G401.6 (cell line): ENCODE measurements around the gene ATF7IP2.
A peak's percentile ranks its signal among the peaks of the same experiment; 100 is the strongest.
"Not testable (repeated sequence)": the region's sequence is repeated elsewhere in the genome, so short reads cannot be mapped to it uniquely, and the experiment has no call there.

Source experiments
- FAIRE-seq: peaks from 2 replicates; lab custom pipeline; 2012; peaks lifted over from hg19 to GRCh38; lab: Jason Lieb, UNC

ATF7IP2 gene

DNA sequence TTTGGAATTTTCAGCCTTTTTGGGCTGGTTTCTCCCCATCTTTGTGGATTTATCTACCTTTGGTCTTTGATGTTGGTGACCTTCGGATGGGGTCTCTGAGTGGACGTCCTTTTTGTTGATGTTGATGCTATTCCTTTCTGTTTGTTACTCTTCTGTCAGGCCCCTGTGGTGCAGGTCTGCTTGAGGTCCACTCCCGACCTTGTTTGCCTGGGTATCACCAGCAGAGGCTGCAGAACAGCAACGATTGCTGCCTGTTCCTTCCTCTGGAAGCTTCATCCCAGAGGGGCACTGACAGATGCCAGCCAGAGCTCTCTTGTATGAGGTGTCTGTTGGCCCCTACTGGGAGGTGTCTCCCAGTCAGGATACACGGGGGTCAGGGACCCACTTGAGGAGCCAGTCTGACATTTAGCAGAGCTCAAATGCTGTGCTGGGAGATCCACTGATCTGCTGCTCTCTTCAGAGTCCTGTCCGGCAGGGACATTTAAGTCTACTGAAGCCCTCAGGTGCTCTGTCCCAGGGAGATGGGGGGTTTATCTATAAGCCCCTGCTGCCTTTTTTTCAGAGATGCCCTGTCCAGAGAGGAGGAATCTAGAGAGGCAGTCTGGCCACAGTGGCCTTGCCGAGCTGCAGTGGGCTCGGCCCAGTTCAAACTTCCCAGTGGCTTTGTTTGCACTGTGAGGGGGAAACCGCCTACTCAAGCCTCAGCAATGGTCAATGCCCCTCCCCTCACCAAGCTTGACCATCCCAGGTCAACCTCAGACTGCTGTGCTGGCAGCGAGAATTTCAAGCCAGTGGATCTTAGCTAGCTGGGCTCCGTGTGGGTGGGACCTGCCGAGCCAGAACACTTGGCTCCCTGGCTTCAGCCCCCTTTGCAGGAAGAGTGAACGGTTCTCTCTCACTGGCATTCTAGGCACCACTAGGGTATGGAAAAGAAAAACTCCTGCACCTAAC lies 66.6 kb downstream of the ATF7IP2 start:
- not testable (repeated sequence) for FAIRE-seq

DNA sequence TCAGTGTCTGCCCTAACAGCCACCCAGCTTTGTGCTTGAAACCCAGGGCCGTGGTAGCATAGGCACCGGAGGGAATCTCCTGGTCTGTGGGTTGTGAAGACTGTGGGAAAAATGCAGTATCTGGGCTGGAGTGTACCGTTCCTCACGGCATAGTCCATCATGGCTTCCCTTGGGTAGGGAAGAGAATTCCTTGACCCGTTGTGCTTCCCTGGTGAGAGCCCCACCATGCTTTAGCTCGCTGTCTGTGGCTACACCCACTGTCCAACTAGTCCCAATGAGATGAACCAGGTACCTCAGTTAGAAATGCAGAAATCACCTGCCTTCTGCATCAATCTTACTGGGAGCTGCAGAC lies 67.3 kb downstream of the ATF7IP2 start:
- no peak for FAIRE-seq

DNA sequence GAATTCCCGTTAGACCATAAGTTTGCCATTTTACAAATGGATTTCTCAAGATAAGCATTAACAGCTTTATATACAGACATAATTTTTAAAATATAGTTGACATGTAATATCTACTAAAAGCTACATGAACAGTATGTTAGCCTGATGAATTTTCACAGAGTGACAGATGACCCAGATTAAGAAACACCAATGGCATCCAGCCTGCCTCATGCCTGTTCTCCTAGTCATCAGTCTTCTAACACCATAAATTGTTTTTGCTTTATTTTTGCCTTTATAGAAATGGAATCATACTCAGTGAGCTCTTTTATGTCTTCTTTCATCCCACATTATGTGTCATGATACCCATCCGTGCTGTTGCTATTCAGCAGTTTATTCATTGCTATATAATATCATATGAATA lies 80.0 kb downstream of the ATF7IP2 start:
- FAIRE-seq: no peak

DNA sequence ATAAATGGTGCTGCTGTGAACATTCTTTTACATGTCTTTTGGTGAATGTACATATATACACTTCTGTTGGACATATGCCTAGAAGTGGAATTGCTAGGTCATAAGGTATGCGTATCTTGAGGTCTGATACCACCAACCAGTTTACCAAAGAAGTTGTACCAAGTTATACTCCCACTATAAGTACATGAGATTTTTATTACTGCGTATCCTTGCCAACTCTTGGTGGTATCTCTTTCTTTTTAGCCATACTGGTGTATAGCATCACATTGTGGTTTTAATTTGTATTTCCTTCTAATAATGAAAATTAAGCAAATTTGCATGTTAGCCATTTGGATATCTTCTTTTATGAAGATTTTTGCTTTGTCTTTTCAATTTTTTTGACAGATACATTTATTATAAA lies 80.5 kb downstream of the ATF7IP2 start:
- no peak for FAIRE-seq

DNA sequence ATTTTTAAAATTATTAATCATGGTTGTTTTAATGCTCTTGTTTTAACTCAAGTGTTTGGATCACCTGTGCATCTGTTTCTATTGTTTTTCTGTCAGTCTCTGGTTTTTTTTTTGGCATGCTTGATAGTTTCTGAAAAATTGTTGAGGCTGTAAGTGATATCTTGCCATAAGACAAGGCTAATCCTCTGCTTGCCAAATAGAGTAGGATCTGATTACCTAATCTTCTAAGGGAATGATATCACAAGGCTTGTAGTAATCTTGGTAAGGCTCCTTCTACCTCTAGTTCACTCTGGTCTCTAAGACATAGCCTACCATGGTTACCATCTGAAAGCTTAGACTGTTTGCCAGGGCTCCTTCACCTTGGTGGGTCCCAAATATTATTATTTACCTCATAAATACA lies 81.0 kb downstream of the ATF7IP2 start:
- no peak for FAIRE-seq

DNA sequence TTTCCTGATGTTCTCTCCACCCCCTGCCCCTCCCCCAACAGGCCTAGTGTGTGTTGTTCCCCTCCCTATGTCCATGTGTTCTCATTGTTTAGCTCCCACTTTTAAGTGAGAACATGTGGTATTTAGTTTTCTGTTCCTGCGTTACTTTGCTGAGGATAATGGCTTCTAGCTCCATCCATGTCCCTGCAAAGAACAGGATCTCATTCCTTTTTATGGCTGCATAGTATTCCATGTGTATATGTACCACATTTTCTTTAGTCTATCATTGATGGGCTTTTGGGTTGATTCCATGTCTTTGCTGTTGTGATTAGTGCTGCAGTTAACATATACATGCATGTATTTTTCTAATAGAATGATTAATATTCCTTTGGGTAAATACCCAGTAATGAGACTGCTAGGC lies 90.8 kb downstream of the ATF7IP2 start:
- not testable (repeated sequence) for FAIRE-seq

DNA sequence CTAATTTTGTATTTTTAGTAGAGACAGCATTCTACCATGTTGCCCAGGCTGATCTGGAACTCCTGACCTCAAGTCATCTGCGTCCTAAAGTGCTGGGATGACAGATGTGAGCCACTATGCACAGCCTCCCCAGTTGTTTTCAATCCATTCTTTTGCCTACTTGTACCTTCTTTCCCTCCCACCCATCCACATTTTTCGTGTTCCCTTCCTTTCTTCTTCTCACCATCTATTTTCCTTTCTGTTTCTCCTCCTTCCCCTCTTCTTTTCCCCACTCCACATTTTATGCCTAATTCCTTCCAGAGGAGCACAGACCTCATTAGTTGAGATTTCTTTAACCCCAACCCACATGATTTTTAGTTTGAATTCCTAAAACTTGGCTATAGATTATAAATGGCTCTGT lies 94.3 kb downstream of the ATF7IP2 start:
- FAIRE-seq: no peak

DNA sequence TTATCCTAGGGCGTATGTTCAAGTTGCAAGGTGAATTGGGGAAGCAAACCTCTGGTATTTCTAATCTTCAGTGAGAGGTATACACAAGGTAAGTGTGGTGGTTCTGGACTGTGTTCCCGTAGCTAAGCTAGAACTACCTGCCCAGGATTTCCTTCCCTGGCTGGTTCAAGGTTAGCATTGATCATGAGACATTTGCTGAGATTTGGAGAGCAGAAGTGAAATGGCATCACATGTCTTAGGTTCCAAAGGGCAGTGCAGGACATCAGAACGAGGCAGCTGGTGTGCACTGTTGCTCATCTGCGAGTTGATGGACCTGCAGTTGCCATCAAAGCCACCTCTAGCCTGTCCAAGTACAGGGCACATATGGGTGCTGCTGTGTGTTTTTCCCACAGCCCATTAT lies 99.3 kb downstream of the ATF7IP2 start:
- FAIRE-seq: no peak

DNA sequence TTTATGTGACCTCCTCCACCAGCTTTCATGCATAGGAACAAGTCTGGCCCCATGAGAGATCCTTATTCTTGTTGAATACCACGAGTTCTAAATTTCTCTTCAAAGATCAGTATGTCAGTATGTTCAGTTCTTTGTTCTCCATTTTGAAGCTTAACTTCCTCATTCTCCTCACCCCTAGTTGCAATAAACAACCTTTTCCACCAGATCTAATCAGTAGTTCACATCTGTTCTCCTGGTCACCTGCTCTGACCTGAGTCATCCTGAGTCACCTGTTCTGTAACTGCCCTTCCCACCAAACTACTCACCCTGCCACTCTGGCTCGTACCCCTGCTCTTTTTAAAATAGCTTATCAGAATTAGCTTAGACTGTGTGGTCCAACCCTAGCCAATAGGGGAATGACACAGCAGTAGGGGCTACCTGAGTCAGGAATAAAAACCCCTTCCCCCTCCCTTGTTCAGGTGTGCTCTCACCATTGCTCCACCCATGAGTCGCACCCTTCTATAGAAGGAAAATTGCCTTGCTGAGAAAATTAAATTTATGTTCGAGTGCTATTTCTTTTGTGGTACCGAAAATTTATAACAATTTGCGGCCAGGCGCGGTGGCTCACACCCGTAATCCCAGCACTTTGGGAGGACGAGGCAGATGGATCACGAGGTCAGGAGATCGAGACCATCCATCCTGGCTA lies 100.0 kb downstream of the ATF7IP2 start:
- FAIRE-seq: no peak

DNA sequence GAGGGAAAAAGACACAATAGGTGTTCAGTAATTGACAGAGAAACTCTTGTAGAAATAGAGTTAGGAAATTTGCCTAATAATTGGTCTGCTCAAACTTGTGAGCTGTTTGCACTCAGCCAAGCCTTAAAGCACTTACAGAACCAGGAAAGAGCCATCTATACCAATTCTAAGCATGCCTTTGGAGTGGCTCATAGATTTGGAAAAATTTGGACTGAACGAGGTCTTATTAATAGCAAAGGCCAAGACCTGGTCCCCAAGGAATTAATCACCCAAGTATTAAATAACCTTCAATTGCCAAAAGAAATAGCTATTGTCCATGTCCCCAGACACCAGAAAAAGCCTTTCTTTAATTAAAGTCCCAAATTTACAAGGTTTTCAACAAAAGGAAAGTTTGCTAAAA lies 104.3 kb downstream of the ATF7IP2 start:
- FAIRE-seq: no peak

DNA sequence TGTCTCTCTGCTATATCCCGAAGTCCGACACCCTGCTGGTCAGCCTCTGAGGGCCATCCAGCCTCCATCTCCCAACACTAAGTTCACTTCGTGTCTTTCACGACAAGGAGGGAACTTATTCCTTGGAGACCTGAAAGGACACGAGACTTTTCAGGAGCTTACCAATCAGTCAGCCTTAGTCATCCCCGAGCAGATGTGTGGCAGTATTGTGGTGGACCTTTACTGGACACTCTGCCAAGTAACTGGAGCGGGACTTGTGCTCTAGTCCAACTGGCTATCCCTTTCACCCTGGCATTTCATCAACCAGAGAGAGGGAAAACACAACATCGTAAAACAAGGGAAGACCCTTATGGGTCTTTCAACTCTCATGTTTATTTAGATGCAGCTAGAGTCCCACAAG lies 107.4 kb downstream of the ATF7IP2 start:
- FAIRE-seq: no peak

DNA sequence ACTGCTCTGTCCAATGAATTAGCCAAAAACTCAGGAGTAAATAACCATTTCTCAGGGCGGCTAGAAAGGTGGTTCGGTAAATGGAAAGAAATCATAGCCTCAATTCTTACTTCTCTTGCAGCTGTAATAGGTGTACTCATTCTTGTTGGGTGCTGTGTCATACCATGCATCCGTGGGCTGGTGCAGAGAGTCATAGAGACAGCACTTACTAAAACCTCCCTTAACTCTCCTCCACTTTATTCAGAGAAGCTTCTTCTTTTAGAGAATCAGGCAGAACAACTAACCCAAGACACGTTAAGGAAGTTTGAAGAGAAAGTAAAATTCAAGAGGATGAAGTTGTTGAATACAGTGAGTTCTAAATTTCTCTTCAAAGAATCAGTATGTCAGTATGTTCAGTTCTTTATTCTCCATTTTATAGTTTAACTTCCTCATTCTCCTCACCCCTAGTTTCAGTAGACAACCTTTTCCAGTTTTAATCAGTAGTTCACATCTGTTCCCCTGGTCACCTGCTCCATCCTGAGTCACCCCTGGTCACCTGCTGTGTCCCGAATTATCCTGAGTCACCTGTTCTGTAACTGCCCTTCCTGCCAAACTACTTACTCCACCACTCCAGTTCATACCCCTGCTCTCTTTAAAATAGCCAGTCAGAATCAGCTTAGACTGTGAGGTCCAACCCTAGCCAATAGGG lies 108.6 kb downstream of the ATF7IP2 start:
- no peak for FAIRE-seq

DNA sequence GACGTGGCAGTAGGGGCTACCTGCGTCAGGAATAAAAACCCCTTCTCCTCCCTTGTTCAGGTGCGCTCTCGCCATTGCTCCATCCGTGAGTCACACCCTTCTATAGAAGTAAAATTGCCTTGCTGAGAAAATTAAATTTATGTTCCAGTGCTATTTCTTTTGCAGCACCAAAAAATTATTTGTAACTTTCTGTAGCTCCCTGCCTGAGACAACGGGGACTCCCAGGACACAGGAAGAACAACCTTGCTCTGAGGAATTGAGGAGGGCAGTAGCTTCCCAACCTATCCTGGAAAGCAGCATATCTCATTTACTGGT lies 109.1 kb downstream of the ATF7IP2 start:
- FAIRE-seq: no peak

DNA sequence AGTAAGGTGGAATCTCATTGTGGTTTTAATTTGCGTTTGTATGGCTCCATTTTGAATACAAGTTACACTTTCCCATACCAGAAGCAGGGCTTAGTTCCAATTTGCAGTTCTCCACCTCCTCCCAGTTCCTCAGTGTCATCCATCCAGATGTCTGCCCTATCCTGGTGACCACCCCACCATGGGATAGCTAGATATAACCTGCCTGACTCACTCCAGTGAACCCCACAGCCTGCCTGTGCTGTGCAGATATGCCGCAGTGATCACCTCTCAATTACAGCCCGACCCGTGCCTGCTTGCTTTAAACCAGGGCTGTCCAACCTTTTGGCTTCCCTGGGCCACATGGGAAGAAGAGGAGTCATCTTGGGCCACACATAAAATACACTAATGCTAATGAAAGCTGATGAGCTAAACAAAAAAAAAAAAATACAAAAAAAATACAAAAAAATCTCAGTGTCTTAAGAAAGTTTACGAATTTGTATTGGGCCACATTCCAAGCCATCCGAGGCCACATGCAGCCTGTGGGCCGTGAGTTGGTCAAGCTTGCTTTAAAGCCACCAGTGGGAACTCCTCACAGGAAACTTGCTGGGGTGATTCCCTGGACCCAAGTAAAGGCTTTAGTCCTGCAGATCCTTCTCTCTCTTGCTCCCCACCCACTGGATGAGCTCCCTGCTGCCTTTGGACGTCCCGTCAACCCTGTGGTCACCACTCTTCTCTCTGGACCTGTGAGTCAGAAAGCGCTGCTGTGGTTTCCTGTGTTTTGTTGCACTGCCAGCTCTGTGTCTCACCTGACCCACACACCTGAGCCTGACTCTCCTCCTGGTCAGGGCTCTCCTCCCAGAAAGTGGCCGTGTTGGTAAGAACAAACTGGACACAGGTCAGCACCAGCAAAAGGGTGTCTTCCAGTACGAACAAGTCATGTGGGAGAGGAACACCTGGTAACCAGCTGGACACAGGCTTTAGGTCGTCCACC lies 111.6 kb downstream of the ATF7IP2 start:
- FAIRE-seq: no peak

DNA sequence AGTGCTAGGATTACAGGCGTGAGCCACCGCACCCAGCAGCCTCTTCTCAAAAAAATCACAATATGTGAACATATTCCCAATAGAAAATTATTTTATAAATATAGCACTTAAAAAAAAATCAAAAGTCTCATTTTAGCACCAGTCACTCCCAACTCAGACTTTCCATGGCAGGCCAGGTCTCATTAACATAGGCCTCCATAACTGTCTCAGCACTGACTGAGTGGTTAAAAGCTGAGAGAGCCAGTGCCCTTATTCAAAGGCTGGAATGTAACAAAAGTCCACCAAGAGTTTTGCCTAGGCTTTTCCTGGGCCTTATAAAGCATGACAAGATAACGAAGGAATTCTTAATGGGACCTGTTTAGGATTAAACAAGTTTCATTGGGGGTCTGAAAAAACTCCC lies 114.7 kb downstream of the ATF7IP2 start:
- FAIRE-seq: no peak

DNA sequence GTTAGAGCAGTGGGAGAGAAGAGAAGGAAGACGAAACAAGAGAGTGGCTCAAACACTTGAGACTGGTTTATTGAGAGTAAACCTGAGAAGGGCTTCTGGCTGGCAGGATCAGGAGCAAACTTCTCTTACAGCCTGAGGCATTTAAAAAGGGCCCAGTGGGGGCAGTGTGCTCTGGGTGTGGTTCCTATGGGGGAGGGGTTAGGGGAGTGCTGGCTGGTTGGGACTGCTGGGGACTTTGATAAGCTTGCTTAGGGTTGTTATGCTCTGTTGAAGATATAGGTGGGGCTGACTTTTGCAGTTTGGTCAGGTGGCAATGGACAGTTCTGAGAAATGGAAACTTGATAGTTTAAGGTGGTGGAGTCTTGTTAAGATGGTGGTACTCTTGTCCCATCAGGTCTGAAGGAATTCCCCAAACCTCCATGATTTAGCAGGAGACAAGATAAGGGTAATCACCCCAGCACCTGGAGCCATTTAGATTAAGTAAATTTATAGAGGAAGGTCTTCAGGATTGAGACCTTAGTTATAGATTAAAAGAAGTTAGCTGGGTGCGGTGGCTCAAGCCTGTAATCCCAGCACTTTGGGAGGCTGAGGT lies 115.3 kb downstream of the ATF7IP2 start:
- no peak for FAIRE-seq

DNA sequence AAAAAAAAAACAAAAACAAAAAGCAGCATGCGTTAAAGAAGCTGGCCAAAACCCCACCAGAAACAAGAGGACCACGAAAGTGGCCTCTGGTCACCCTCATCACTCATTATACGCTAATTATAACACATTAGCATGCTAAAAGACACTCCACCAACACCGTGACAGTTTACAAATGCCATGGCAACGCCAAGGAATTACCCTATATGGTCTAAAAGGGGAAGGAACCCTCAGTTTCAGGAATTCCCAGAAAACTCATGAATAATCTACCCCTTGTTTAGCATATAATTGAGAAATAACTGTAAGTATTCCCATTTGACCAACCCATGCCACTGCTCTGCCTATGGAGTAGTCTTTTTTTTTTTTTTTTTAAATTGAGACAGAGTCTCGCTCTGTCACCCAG lies 116.9 kb downstream of the ATF7IP2 start:
- FAIRE-seq: no peak

DNA sequence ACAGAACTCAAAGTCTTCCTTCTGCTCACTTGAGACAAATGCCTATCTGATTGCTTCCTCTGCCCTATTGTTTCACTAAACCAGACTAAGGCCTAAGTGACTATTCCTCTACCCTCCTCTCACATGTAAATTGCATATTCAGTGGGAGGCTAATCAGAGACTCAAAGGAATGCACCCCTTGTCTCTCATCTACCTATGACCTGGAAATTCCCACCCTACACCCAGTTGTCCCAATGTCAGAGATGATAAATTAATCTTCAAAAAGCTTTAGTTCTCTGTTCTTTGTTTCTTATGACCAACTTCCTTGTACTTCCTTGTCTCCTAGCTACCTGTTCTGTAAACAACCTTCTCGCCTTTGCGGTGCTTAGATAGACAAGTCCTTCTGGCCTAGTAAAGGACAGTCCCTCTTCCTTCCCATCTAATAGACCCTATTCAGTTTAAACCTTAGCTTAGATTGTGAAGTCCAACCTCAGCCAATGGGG lies 118.6 kb downstream of the ATF7IP2 start:
- no peak for FAIRE-seq

DNA sequence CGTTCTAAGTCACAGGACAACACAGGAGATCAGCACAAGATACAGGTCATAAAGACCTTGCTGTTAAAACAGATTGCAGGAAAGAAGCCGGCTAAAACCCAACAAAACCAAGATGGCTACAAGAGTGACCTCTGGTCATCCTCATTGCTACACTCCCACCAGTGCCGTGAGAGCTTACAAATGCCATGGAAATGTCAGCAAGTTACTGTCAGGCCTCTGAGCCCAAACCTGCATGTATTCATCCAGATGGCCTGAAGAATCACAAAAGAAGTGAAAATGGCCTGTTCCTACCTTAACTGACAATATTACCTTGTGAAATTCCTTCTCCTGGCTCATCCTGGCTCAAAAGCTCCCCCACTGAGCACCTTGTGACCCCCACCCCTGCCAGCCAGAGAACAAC lies 119.4 kb downstream of the ATF7IP2 start:
- FAIRE-seq: not testable (repeated sequence)

DNA sequence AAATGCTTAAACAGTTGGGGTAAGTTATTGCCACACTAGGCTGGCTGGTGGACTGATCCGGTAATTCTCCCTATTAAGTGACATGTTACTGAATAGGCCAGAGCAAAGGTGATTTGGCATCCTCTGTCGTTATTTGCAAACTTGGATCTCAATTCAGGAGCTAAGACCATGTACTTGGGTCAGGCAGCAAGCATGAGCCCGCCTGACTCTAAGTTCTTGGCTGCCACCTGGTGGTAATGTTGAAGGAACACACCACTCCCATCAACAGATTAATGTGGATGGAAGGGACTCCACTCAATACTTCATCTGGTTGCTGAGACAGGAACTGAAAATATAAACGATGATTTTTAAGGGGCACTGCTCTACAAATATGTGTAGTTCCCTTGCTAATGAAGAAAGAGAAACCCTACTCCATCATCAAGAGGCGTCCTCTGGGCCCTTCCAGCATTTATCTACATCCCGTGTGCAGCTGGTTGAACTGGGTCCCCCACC lies 123.7 kb downstream of the ATF7IP2 start:
- peak; percentile 42 for FAIRE-seq

DNA sequence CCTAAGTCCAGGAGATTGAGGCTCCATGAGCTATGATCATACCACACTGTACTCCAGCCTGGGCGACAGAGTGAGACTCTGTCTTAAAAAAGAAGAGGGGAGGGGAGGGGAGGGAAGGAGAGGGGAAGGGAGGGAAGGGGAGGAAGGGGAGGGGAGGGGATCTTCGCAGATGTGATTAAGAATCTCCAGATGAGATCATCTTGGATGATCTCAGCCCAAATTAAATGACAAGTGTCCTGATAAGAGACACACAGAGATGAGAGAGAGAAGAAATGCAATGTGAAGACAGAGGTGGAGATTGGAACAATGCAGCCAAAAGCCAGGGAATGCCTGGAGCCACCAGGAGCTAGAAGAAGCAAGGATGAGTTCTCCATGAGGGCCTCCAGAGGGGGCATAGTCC lies 124.4 kb downstream of the ATF7IP2 start:
- no peak for FAIRE-seq
